HG03060 (cell line): Measurements from ENCODE around the gene SPON1.
"Not testable (repeated sequence)": the region's sequence is repeated elsewhere in the genome, so short reads cannot be mapped to it uniquely, and the experiment has no call there.

ENCODE experiments used
- ATAC-seq: cut with Tn5 transposase; IDR thresholded peaks from one replicate; pipeline ENCODE4 v1.9.1; 2021; ENCODE audit warnings: low read depth, moderate number of reproducible peaks; ENCODE audit not compliant: unreplicated experiment

The SPON1 gene

GRCh38 chr11:13962562-13963168, at the start of gene SPON1:
Gene SPON1, plus strand, starts transcription at chr11:13962723. Its CDS starts 182 bp downstream, at chr11:13962905.
- ATAC-seq: no peak

- no peak for ATAC-seq
Observed at GRCh38 chr11:13917264-13917663, 45.3 kb upstream of the SPON1 start.

GRCh38 chr11:13917904-13918303, 44.6 kb upstream of the SPON1 start:
- no peak for ATAC-seq

- ATAC-seq: no peak
Observed at GRCh38 chr11:13920756-13921155, 41.8 kb upstream of the SPON1 start.

- ATAC-seq: no peak
Observed at GRCh38 chr11:13921545-13921944, 41.0 kb upstream of the SPON1 start.

- ATAC-seq: no peak
Observed at GRCh38 chr11:13923182-13923581, 39.3 kb upstream of the SPON1 start.

GRCh38 chr11:13923716-13924650, 38.5 kb upstream of the SPON1 start:
- ATAC-seq: no peak

- no peak for ATAC-seq
Observed at GRCh38 chr11:13924801-13925327, 37.7 kb upstream of the SPON1 start.

GRCh38 chr11:13926366-13926765, 36.2 kb upstream of the SPON1 start:
- ATAC-seq: not testable (repeated sequence)

GRCh38 chr11:13926981-13927380, 35.5 kb upstream of the SPON1 start:
- no peak for ATAC-seq

GRCh38 chr11:13927481-13927880, 35.0 kb upstream of the SPON1 start:
- no peak for ATAC-seq

- ATAC-seq: no peak
Observed at GRCh38 chr11:13928566-13929251, 33.8 kb upstream of the SPON1 start.

GRCh38 chr11:13929395-13929891, 33.1 kb upstream of the SPON1 start:
- no peak for ATAC-seq

GRCh38 chr11:13931356-13931755, 31.2 kb upstream of the SPON1 start:
- no peak for ATAC-seq

- not testable (repeated sequence) for ATAC-seq
Observed at GRCh38 chr11:13937154-13937553, 25.4 kb upstream of the SPON1 start.

GRCh38 chr11:13938829-13939228, 23.7 kb upstream of the SPON1 start:
- ATAC-seq: not testable (repeated sequence)

GRCh38 chr11:13939961-13940906, 22.3 kb upstream of the SPON1 start:
- ATAC-seq: no peak

GRCh38 chr11:13940907-13941256, 21.6 kb upstream of the SPON1 start:
- no peak for ATAC-seq

GRCh38 chr11:13941775-13942174, 20.7 kb upstream of the SPON1 start:
- ATAC-seq: no peak

GRCh38 chr11:13942378-13942777, 20.1 kb upstream of the SPON1 start:
- no peak for ATAC-seq
